COR-L47 (cell line): ENCODE measurements around the gene RUSC1.
A peak's percentile ranks its signal among the peaks of the same experiment; 100 is the strongest.

Experiments
- DNase-seq: peaks from one replicate; lab custom pipeline; 2025; lab: John Stamatoyannopoulos, UW

RUSC1 gene

GRCh38 chr1:155295942-155296267, 24.8 kb upstream of the RUSC1 start:
- no peak for DNase-seq

- no peak for DNase-seq
Measured at GRCh38 chr1:155296661-155297060, 24.0 kb upstream of the RUSC1 start.

GRCh38 chr1:155297384-155297783, 23.3 kb upstream of the RUSC1 start:
- DNase-seq, result no peak

- no peak for DNase-seq
Measured at GRCh38 chr1:155300024-155300423, 20.7 kb upstream of the RUSC1 start.

GRCh38 chr1:155300553-155301329, 20.0 kb upstream of the RUSC1 start:
- no peak for DNase-seq

- no peak for DNase-seq
Measured at GRCh38 chr1:155301342-155301841, 19.3 kb upstream of the RUSC1 start, which contains the start of gene PKLR. TSS of gene PKLR (minus strand) at chr1:155301438. CDS start at chr1:155301395, 43 bp downstream.

GRCh38 chr1:155304558-155305063, 16.1 kb upstream of the RUSC1 start:
- DNase-seq, result no peak

- no peak for DNase-seq
Measured at GRCh38 chr1:155305881-155306391, 14.8 kb upstream of the RUSC1 start.

GRCh38 chr1:155307247-155307740, 13.4 kb upstream of the RUSC1 start:
- DNase-seq, result peak; percentile 19

- DNase-seq, result peak; percentile 99
Measured at GRCh38 chr1:155308493-155309422, 11.9 kb upstream of the RUSC1 start, which contains the start of gene FDPS. TSS of gene FDPS (plus strand) at chr1:155308866. CDS start at chr1:155309790, 924 bp downstream.

GRCh38 chr1:155309423-155310021, 11.2 kb upstream of the RUSC1 start:
- DNase-seq, result peak; percentile 67

GRCh38 chr1:155313261-155313660, 7.4 kb upstream of the RUSC1 start:
- DNase-seq, result no peak

- no peak for DNase-seq
Measured at GRCh38 chr1:155316922-155317321, 3.8 kb upstream of the RUSC1 start.

GRCh38 chr1:155318082-155318481, 2.6 kb upstream of the RUSC1 start:
- no peak for DNase-seq

GRCh38 chr1:155319536-155319935, 1.2 kb upstream of the RUSC1 start:
- DNase-seq, result no peak

- DNase-seq, result no peak
Measured at GRCh38 chr1:155320252-155320651, 442 bp upstream of the RUSC1 start.

GRCh38 chr1:155321639-155322503, 1.2 kb downstream of the RUSC1 start:
- no peak for DNase-seq

- DNase-seq, result no peak
Measured at GRCh38 chr1:155322571-155322952, 1.9 kb downstream of the RUSC1 start.

- peak; percentile 68 for DNase-seq
Measured at GRCh38 chr1:155322953-155323728, 2.4 kb downstream of the RUSC1 start.

GRCh38 chr1:155323729-155324036, 3.0 kb downstream of the RUSC1 start:
- DNase-seq, result peak; percentile 29
